Measurements from ENCODE around the gene SLAMF9.

Gene SLAMF9

GRCh38 chr1:159946242-159947187 lies 7.5 kb downstream of the SLAMF9 start:
- no peak for TF ChIP-seq POLR2A (IDR thresholded peaks at IDR 0.05; ENCODE audit: low read depth, low read length)
- FAIRE-seq (no peak), DNase-seq (ENCODE audit: insufficient read length, low spot score) (no peak)

GRCh38 chr1:159945483-159946241 lies 8.4 kb downstream of the SLAMF9 start, which contains the start of gene IGSF9:
Gene IGSF9 (minus strand): TSS chr1:159945613. CDS start chr1:159943454, 2,159 bp downstream.
- TF ChIP-seq POLR2A (IDR thresholded peaks at IDR 0.05; ENCODE audit: low read depth, low read length) = no peak
- no peak for DNase-seq (ENCODE audit: insufficient read length, low spot score)
- FAIRE-seq = no peak

GRCh38 chr1:159944623-159945455 lies 9.2 kb downstream of the SLAMF9 start:
- TF ChIP-seq POLR2A (IDR thresholded peaks at IDR 0.05; ENCODE audit: low read depth, low read length) = no peak
- DNase-seq (ENCODE audit: insufficient read length, low spot score) (no peak), FAIRE-seq (no peak)

- no peak for DNase-seq (ENCODE audit: insufficient read length, low spot score)
- TF ChIP-seq POLR2A (IDR thresholded peaks at IDR 0.05; ENCODE audit: low read depth, low read length) = no peak
- no peak for FAIRE-seq
Measured at GRCh38 chr1:159943908-159944622, 10.0 kb downstream of the SLAMF9 start.

GRCh38 chr1:159943278-159943640 lies 10.8 kb downstream of the SLAMF9 start:
- TF ChIP-seq POLR2A (IDR thresholded peaks at IDR 0.05; ENCODE audit: low read depth, low read length) = no peak
- FAIRE-seq (no peak), DNase-seq (ENCODE audit: insufficient read length, low spot score) (no peak)

GRCh38 chr1:159942632-159943277 lies 11.3 kb downstream of the SLAMF9 start:
- no peak for TF ChIP-seq POLR2A (IDR thresholded peaks at IDR 0.05; ENCODE audit: low read depth, low read length)
- DNase-seq (ENCODE audit: insufficient read length, low spot score) = no peak
- no peak for FAIRE-seq

GRCh38 chr1:159941591-159942560 lies 12.2 kb downstream of the SLAMF9 start:
- DNase-seq (ENCODE audit: insufficient read length, low spot score) = no peak
- no peak for FAIRE-seq

GRCh38 chr1:159941141-159941540 lies 12.9 kb downstream of the SLAMF9 start:
- DNase-seq (ENCODE audit: insufficient read length, low spot score) (no peak), FAIRE-seq (no peak)
- TF ChIP-seq POLR2A (IDR thresholded peaks at IDR 0.05; ENCODE audit: low read depth, low read length) = no peak

More at GRCh38 chr1:159941591-159942560, 12.2 kb downstream of the SLAMF9 start:
- TF ChIP-seq POLR2A (IDR thresholded peaks at IDR 0.05; ENCODE audit: low read depth, low read length) = no peak

- no peak for TF ChIP-seq POLR2A (IDR thresholded peaks at IDR 0.05; ENCODE audit: low read depth, low read length)
- FAIRE-seq (no peak), DNase-seq (ENCODE audit: insufficient read length, low spot score) (no peak)
Measured at GRCh38 chr1:159940006-159940620, 13.9 kb downstream of the SLAMF9 start.

GRCh38 chr1:159939678-159940002 lies 14.4 kb downstream of the SLAMF9 start:
- DNase-seq (ENCODE audit: insufficient read length, low spot score) (no peak), FAIRE-seq (no peak)
- TF ChIP-seq POLR2A (IDR thresholded peaks at IDR 0.05; ENCODE audit: low read depth, low read length) = no peak

- FAIRE-seq = no peak
Measured at GRCh38 chr1:159938905-159939677, 14.9 kb downstream of the SLAMF9 start.

More at GRCh38 chr1:159938905-159939677, 14.9 kb downstream of the SLAMF9 start:
- TF ChIP-seq POLR2A (IDR thresholded peaks at IDR 0.05; ENCODE audit: low read depth, low read length) = no peak
- no peak for DNase-seq (ENCODE audit: insufficient read length, low spot score)
